NCI-H2107 treated with DMSO at 0.1 percent for 48 hours (cell line): ENCODE results near the gene PITX3.
A peak's percentile ranks its signal among the peaks of the same experiment; 100 is the strongest.
"Not testable (repeated sequence)": the region's sequence is repeated elsewhere in the genome, so short reads cannot be mapped to it uniquely, and the experiment has no call there.

Experiments used
- DNase-seq: peaks from one replicate; lab custom pipeline; 2025; ENCODE audit not compliant: unreplicated experiment; lab: John Stamatoyannopoulos, UW

The PITX3 gene

DNA sequence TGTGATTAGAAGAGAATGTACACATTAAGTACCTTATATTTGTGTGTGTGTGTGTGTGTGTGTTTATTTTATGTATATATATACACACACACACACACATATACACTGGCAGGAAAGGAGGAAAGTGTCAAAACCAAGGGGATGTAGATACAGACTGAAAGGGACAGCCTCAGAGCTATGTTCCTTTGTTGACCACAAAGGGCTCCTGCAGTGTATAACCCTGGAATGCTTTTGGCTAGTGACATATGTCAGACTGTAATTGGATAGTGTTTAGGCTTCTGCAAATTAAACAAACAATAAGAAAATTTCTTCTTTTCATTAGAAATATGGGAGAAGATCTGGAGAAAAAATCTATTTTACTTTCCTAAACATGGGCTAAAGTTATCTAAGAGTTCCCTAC lies 19.9 kb upstream of the PITX3 start:
- no peak for DNase-seq

DNA sequence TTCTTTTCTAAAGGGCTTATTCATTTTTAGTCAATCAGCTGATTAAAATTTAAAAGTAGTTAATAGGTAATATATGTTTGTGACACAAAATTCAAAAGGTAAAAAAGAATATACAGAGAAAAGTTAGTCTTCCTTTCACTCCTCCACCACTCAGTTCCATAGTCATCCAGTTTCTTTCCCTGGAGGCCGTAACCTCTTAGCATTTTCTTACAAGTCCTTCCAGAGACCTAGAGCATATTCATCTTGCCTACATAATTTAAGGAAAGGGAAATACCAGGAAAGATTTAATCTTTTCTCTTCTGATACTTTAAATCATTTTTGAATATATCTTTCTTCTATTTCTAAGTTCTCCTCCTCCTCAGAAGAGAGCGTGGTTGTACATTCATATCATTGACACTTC lies 14.1 kb upstream of the PITX3 start:
- no peak for DNase-seq

DNA sequence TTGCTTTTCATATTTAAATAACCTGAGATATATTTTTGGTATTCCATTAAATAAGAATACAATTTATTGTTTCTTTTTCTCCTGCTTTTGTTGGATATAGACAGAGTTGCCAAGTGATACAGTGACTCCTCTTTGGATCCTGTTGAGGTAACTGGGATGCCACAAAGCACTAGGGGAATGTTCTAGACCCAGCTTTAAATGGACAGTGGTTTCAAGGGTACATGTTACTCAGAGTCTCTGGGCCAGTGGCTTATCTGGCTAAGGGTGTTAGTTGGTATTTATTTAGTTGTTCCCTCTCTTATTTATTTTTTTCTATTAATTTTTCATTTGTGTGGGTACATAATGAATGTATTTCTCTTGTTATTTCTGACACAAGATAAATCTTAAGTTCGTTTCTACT lies 13.1 kb upstream of the PITX3 start:
- DNase-seq = no peak

DNA sequence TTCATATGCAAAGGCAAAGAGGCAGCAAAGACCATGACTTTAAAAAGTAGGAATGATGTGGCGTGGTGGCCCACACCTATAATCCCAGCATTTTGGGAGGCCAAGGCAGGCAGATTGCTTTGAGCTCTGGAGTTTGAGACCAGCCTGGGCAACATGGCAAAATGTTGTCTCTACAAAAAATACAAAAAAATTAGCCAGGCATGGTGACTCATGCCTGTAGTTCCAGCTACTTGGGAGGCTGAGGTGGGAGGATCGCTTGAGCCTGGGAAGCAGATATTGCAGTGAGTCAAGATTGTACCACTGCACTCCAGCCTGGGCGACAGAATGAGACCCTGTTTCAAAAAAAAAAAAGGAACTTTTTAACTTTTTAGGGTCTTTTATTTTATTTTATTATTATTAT lies 11.2 kb upstream of the PITX3 start:
- not testable (repeated sequence) for DNase-seq

DNA sequence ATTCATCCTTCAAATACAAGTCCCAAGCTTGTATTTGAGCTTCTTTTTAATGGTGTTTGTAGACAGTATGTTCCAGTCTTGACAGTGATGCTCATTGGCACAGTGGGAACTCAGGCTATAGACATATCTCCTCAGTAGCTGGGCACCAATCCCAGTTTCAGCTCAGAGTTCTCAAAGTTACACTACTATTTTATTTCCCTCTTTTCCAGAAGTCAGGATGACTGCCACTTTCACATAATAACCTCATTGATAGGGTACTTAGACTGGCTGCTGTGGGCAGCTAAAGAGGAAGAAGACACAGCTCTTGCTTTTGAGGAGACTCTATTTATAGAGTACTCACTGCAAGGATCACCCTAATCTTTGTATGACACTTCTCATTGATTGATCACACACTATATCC lies 6.4 kb upstream of the PITX3 start:
- DNase-seq = no peak

DNA sequence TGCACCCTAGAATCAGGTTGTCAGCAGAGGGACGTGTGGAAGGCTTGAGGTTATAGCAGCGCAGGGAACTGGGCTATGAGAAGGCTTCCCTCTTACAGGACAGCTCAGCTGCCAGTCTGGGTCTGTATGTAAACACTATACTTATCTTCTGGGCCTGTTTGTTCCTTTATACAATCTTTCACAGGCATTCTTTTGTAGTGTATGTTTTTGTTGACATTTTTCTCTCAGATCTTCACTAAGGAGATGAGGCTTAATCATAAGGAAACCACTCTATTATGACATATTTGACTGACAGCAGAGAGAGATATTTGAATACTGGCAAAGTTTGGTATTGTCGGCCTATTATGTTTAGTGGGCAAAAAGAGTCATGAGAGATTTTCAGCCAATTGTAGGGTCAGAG lies 4.9 kb upstream of the PITX3 start:
- no peak for DNase-seq

DNA sequence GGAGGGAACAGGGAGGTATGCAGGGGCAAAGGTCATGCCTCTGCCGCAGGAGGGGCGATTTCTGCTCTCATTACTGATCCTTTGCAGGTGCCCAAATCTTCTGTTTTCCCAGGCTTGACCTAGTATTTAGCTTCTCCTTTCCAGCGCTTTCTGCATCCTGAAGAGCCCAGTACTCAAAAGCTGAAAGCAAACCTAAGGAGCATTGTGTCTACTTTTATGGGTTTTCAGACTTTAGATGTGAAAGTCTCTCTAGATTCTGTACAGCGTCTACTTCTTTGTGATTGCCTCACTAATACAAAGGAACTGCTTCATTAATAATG lies 4.6 kb upstream of the PITX3 start:
- no peak for DNase-seq

DNA sequence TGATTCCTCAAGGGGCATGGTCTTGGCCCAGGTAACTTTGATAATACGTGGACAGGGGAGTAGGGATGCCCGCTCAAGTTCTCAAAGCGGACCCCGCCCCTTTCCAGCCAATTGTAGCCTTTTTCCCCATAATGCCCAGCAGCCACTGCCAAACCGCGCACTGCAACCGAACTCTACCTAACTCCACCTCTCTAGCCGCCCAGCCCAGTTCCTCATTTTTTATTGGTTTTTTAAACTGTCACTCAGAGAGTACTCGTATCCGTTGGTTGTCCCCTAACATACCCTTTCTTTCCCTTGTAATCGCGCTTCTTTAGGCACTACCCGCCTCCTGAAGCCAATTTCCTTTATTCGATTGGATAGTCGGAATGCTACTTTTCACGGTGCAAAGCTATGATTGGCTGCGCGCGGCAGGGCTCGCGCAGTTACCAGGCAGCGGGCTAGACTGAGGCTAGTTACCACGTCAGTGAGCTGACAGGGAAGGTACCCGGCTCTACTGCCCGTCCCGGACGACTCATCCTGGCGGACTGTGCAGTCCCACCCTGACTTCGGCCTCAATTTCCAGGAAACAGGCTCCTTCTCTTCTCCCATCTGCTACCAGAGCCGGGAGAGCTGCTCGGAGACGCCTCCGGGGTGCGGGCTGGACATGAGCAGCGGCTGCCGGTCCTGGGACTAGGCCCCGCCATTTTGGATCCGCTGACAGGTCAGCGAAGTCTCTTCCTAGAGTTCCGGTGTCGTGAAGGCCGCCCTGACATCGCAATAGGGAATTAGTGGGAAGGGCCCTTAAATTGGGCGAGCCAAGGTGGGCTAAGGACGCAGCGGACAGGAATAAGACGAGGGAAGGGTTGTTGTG lies 4.0 kb upstream of the PITX3 start, which contains the start of gene GBF1:
Gene GBF1 (plus strand): TSS at position 451 of the 850 bp plus-strand sequence. CDS start 13,407 bp downstream, outside the sequence.
- peak; percentile 99 for DNase-seq

DNA sequence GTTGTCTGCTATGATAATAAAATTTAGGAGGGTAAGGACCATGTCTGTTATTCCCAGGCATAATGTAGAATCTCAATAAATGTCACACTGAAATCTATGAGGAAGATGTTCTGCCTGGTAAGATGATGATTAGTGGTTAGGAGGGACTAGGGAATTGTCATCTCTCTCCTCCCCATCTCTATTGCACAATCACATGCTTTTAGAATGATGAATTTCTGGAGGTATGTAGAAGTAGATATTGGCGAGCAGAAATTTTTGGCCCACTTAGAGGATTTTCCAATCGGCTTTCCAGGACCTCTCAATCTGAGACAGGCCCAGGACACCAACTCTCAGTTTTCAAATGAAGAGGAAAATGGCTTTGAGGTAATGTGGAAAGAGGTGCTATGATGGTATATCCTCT lies 2.0 kb upstream of the PITX3 start:
- no peak for DNase-seq

DNA sequence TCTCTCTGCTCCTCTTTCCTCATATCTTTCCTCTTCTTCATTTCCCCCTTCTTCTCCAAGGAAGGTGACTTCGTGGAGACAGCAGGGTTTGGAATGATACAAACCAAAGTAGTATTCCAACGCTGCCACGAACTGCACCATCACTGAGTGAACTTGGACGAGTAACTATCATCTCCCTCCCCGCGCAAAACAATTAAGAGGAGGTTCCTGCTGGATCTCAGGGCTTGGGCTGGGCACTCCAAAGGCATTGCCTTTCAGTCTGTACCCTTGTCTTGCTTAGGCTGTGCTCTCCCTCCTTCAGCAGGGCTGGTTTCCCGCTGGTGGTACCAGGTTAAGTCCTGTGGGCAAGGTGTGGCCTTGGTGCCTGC lies 790 bp upstream of the PITX3 start:
- no peak for DNase-seq

- no peak for DNase-seq
Observed at GRCh38 chr10:102241032-102241443, 274 bp downstream of the PITX3 start.

DNA sequence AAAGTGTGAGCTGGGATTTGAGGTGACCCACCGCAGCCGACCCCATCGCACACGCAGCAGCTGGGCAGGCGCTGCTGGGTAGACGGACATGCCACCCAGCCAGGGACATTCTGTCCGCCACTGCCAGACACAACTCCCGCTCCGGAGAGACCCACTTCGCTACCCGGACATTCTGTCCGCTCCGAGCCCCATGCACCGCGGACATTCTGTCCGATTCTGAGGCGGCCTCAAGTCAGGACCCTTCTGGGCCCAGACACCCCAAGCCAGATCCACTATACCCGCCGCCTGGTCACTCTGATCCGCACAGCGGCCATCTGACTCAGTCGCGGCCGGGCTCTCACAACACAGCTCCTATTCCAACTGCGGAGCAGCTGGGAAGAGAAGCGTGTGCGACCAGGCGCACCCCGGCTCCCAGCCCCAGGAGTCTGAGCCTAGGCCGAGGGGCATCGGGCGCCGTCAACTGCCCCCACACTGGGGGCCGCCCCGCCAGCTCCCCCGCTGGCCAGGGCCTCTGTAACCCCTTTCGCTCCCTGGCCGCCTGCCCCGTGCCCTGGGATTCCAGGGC lies 763 bp downstream of the PITX3 start:
- no peak for DNase-seq

DNA sequence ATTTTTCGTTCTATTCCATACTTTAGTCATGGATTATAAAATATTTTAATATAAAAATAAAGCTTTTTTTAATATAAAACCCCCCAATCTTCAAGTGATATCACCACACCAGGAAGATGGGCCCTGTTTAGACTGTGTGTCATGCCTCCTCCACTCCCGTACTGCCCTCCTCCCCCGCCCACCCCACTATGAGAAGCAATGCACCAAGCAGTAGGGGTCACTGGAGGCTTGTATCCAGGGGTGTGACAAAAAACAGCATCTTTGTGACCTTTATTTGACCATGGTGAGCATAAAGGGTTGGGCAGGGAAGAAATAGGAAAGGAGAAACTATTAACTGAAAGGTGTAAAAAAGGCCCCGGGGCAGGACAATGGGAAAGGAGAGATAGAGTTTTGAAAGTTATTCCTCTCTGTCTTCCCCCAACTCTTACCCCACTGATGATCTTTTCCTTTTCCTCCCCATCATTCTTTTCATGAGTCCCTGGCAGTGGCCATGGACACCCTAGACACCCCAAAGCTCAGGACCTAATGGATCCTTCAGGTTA lies 3.5 kb downstream of the PITX3 start:
- no peak for DNase-seq

DNA sequence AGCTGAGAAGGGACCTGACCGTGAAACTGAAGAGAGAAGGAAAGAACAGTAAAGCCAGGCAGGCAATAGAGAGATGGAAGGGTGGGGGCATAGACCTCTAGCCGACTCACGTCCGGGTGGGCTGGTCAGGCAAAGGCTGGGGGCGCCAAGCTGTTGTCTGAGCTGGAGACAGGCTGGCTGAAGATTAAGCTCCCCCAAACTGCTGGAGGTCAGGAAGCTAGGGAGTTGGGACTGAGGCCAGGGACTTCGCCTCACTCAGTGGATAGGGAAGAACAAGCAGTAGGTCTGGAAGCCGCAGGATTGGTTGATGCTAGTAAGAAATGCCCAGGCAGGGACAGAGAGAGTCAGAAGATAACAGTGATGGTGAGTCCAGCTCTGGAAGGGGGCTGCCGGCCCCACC lies 5.3 kb downstream of the PITX3 start:
- no peak for DNase-seq

DNA sequence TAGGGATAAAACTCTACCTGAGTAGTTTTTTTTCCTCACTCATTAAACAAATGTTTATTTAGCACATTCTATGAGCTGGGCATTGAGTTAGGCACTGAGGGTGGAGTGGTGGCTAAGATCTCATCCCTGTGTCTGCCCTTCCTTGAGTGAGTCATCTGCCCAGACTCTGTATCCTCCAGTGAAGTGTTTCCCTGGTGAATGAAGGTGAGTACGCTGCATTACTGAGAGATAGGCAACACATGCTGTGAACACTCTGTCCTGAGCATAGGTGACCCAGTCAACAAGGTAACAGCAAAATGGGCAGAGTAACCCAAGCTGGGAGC lies 5.8 kb downstream of the PITX3 start:
- DNase-seq = no peak

GRCh38 chr10:102234888-102235597 lies 6.3 kb downstream of the PITX3 start:
- no peak for DNase-seq

DNA sequence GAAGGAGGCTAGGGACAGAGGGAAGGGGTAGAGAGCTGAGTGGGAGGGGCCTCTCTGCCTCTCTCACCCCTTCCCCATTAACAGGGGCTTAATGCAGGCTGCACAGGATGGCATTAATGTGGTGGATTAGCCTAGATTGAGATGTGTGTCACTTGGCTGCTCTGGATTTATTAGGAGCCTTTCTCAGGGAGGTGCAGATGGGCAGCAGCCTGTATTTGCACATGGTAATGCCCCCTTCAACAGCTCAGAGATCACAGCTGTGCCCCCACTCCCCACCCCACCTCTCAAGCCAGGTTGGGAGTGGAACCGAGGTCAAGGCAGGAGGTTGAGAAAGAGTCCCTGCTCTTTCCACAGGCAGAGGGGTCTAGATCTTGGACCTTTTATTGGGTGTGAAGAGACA lies 7.3 kb downstream of the PITX3 start:
- DNase-seq = no peak

- peak; percentile 4 for DNase-seq
Observed at GRCh38 chr10:102231357-102232318, 9.7 kb downstream of the PITX3 start.

- no peak for DNase-seq
Observed at GRCh38 chr10:102230861-102231356, 10.4 kb downstream of the PITX3 start.

- DNase-seq = peak; percentile 18
Observed at GRCh38 chr10:102230264-102230860, 10.9 kb downstream of the PITX3 start.
